Stimulated activated CD8-positive, alpha-beta memory T cell treated with anti-CD3 and anti-CD28 coated beads, Interleukin-15, amount 100 ng/mL, for 1 hour (primary cell): ENCODE data around the gene ETNK2.
"Not testable (repeated sequence)": the region's sequence is repeated elsewhere in the genome, so short reads cannot be mapped to it uniquely, and the experiment has no call there.

Experiments
- DNase-seq: peaks from one replicate; pipeline ENCODE4 v3.0.0-alpha.2; 2020; ENCODE audit warnings: low read depth

Gene ETNK2

GRCh38 chr1:204098683-204099082 lies 53.2 kb downstream of the ETNK2 start:
- DNase-seq, result no peak

GRCh38 chr1:204096931-204097330 lies 54.9 kb downstream of the ETNK2 start:
- DNase-seq, result no peak

DNA sequence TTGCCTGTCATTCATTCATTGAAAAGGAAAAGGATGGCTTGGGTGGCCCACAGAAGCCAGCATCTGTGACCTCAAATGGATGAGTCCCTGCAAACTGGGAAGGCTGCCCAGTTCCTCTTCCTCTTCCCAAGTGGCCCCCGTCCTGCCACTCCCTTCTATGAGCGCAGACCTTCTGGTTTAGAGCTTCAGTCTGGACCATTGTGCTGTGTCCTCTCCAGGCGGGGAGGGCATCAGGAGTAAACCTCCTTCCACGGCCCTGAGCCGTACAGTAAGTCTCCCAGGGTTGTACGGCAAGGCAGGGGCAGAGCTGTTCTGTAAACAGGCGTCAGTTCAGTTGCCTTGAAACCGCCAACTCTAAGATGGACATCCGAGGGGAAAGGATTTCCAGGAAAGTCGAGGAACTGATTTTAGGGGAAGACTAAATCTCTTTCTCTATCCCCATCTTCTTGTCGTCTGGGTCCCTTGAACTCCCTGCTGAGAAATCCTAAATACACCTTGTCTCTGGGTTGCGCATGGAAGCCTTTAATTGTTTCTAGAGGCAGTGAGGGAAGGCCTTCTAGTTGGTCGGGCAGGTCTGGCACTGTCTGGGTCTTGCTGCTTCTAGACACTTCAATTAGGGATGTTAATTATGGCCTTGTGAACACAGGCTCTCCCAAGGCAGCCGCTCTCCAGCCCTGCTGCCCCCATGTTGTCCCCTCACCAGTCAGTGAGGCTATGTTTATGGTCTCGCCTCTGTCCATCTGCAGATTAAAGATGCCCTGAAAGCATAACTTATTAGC lies 56.8 kb downstream of the ETNK2 start:
- DNase-seq, result no peak

DNA sequence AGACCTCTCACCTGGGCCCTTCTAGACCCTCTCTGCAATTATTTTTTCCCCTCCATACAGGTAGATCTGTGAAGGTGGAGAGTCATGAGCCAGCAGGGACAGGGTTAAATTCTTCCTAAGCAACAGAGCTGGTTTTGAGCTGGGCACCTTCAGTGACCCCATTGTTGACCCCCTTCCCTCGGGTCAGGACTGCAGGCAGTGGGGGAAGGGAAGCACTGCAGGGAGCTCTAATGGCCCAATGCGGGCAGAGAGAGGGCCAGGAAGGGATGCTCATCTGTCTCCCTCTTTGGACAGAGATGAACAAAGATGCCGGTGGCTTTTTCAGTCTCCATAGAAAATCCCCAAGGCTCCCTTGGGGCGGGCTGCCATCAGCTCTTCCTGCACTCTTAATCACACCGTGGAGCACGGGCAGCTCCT lies 57.5 kb downstream of the ETNK2 start:
- DNase-seq, result no peak

GRCh38 chr1:204093781-204094180 lies 58.1 kb downstream of the ETNK2 start:
- no peak for DNase-seq

- no peak for DNase-seq
Measured at GRCh38 chr1:204093421-204093717, 58.5 kb downstream of the ETNK2 start.

DNA sequence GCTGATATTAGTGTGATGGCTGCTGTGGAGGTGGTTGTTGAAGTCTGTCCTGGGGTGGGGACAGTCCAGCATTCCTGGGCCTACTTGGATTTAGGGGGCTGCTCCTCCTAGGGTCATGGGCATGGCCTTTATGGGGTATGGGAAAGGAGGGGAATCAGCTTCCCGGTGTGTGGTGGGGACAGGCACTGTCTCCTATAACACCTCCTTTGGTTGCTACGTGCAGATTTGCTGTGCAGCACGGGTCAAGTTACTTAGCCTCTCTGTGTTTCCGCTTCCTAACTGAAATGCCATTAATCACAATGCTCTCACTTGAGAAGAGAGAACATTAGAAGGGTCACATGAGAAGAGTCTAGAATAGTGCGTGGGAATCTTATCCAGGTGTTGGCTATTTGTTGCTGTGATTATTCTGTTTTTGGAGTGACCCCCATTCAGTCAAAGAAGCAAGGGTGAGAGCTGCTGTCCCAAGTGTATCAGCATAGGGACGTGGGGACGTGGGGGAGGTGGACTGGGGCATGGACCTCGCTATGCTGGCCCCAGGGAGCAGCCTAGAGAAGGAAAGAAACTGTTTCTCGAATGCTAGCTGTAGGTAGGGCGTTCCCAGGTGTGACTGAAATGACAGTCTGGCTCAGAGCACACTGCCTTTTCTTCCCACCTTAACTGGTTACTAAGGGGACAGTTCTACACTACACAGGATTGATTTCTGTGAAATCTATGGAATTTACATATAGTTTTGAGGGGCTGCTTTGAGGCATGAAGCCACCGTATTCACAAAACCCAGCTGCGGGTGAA lies 59.0 kb downstream of the ETNK2 start:
- DNase-seq, result no peak

GRCh38 chr1:204091787-204092312 lies 60.0 kb downstream of the ETNK2 start:
- no peak for DNase-seq

DNA sequence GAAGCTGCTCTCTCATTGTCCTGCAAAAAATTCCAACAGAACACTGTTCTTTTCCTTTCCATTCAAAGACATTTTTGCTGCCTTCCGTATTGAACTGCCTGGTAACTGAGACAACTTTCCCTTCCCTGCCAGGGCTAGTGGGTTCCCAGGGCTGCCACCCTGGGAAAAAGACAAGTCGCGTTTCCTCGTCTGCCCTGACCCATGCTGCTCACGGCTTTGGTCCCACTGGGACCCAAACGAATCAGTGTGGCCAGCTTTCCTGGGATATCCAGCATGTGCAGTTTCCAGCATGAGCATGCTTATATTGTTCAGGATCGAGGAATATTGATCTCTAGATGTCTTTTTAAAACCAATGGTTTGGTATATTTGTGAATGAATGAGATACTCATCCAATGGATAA lies 60.8 kb downstream of the ETNK2 start:
- DNase-seq, result no peak

DNA sequence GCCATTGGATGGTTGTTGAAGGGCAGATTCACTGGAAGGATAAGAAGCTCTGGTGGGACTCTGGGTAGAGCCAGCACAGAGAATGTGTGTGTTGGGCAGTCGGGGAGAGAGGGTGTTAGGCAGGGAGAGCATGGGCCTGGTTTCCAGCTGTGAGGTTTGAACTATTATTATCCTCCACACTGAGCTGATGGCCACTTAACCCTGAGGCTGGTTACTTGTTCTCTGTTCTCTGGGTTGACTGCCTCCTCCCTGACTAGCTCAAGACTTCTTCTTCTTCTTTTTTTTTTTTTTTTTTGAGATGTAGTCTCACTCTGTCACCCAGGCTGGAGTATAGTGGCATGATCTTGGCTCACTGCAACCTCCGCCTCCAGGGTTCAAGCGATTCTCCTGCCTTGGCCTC lies 61.7 kb downstream of the ETNK2 start:
- DNase-seq, result not testable (repeated sequence)

GRCh38 chr1:204089044-204089751 lies 62.6 kb downstream of the ETNK2 start:
- no peak for DNase-seq

DNA sequence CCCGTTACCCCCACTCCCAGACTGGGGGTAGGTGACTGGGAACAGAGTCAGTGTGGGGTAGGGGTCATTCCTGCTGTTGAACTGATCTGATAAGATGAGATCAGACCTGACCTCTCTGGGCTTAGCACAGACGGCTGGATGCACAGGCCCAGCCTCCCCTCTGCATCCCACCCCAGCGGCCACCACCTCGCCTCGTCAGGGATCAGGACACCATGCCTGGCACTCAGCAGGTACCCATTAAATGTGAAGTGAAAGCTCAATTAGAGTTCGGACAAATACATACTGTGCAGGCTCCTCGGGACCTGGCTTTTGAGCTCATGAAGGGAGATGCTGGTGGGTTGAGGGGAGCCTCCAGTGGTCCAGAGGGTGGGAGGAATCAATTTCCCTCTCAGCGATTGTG lies 63.2 kb downstream of the ETNK2 start:
- DNase-seq, result no peak

DNA sequence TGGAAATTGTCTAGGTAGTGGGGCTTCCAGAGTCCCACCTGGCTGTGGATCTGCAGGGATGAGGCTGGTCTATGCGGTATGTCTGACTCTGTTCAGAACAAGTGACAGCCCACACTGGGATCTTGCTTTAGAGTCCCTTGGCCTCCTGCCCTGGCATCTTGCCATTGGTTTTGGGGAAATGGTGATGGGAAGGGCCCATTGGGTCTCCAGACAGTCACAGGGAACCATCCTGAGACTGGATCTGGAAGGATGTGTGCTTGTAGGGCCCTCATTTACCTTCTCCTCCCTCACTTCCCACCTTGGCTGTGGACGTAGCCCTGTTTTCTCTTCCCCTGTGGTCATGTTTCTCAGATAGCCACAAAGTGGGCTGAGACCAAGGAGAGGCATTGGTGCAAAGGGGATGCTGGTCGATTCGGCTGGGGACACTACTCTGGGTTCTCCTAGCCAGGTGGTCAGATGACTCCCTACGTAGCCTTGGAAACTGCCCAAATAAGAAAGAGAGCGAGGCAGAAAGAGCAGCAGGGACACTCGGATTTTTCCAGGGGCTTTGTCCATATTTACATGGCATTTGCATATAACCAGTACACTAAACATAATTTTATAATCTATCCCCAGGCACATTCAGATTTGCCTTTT lies 63.8 kb downstream of the ETNK2 start:
- no peak for DNase-seq

DNA sequence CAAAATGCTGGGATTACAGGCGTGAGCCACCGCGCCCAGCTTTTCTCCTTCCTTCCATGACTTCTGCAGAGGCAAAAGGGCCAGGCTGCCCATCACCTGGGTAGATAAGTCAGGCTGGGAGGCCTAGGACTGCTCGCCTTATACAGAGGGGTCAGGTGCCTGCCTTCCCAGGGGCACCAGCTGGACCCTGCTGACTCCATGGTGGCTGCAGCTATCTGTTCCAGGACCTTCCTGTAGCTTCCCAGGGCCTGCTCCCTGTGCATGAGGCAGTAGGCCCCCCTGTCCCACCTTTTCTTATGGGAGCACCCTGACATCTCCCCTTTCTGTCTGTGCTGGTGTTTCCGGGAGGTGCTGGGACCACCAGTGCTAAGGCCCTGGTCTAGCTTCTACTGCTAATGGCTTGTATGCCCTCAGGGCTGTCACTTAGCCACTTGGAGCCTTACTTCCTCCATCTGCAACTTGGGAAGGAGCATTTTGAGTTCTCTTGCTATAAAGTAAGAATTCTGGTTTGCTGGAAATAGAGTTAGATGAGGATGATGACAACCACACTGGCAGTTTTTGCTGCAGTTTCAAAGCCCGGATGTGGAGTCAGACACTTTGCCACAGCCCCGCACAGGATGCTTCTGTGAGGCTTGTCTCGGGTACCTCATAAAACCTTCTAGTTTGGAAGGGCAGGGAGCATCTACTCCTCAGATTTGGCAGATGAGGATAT lies 64.5 kb downstream of the ETNK2 start:
- DNase-seq, result no peak

- DNase-seq, result no peak
Measured at GRCh38 chr1:204085876-204086275, 66.0 kb downstream of the ETNK2 start.

GRCh38 chr1:204084247-204084772 lies 67.5 kb downstream of the ETNK2 start:
- DNase-seq, result no peak

- DNase-seq, result no peak
Measured at GRCh38 chr1:204083491-204083890, 68.4 kb downstream of the ETNK2 start.

GRCh38 chr1:204081791-204082513 lies 69.9 kb downstream of the ETNK2 start:
- DNase-seq, result no peak

GRCh38 chr1:204081164-204081790 lies 70.6 kb downstream of the ETNK2 start:
- DNase-seq, result no peak
